Spleen (tissue), 11 donors: Measurements from ENCODE around the gene DEAF1. TPM values are rescaled to one million over a fixed set of nuclear protein-coding genes. Genes with fewer than 3 reads are reported as not detected.

ENCODE experiments used
- DNase-seq: peaks from one replicate; pipeline ENCODE4 v3.0.0-alpha.2; 2020
- H3K27ac ChIP-seq, 8 donors: fragments of 200-600 bp; sonication (generic) in 7 of 8; 1 replicate in 4 of 8; 2 replicates in 4 of 8; pipeline versions ENCODE4 v1.5.0 to v1.8.0; 2016 to 2021; ENCODE audit warnings: inconsistent platforms in 4 of 8, mild to moderate bottlenecking in 4 of 8, moderate library complexity in 1 of 8
- H3K27me3 ChIP-seq, 7 donors: fragments of 200-600 bp; sonication (generic) in 6 of 7; replicated peaks in 1 of 7; 1 replicate in 4 of 7; 2 replicates in 3 of 7; pipeline versions ENCODE4 v1.5.0 to v1.8.0; 2016 to 2021; ENCODE audit warnings: inconsistent platforms in 3 of 7, mild to moderate bottlenecking in 1 of 7
- H3K36me3 ChIP-seq, 6 donors: fragments of 200-600 bp; sonication (generic) in 5 of 6; 1 replicate in 4 of 6; 2 replicates in 2 of 6; pipeline versions ENCODE4 v1.5.0 to v1.8.0; 2016 to 2021; ENCODE audit warnings: inconsistent platforms in 2 of 6
- H3K4me1 ChIP-seq, 6 donors: fragments of 200-600 bp; sonication (generic) in 5 of 6; 1 replicate in 3 of 6; 2 replicates in 3 of 6; pipeline versions ENCODE4 v1.5.0 to v1.8.0; 2016 to 2021; ENCODE audit warnings: inconsistent platforms in 3 of 6
- H3K4me3 ChIP-seq, 8 donors: fragments of 200-600 bp; sonication (generic) in 7 of 8; 1 replicate in 4 of 8; 2 replicates in 4 of 8; pipeline versions ENCODE4 v1.5.0 to v1.8.0; 2016 to 2021; ENCODE audit warnings: inconsistent platforms in 4 of 8, mild to moderate bottlenecking in 4 of 8, moderate library complexity in 2 of 8
- H3K9me3 ChIP-seq, 8 donors: fragments of 200-600 bp; sonication (generic) in 7 of 8; 1 replicate in 4 of 8; 2 replicates in 4 of 8; pipeline versions ENCODE4 v1.5.0 to v1.8.0; 2016 to 2021; ENCODE audit warnings: inconsistent platforms in 4 of 8
- CTCF ChIP-seq, 11 experiments: fragments of 200-600 bp in 7 of 11; fragments of 450-650 bp in 4 of 11; sonication (generic) in 4 of 11; IDR thresholded peaks in 8 of 11; conservative IDR thresholded peaks in 3 of 11; 1 replicate in 7 of 11; 2 replicates in 4 of 11; pipeline versions ENCODE4 v1.4.0 to v1.8.0; 2016 to 2021; ENCODE audit warnings: antibody characterized with exemption in 11 of 11, inconsistent platforms in 4 of 11, mild to moderate bottlenecking in 1 of 11
- POLR2A ChIP-seq, 3 donors: fragments of 450-650 bp; IDR thresholded peaks; one replicate each; pipeline ENCODE4 v1.5.1; 2017; ENCODE audit warnings: antibody characterized with exemption in 3 of 3, mild to moderate bottlenecking in 1 of 3
- POLR2AphosphoS5 ChIP-seq, 3 donors: sonication (generic); formaldehyde crosslinking; IDR thresholded peaks; one replicate each; pipeline ENCODE4 v1.5.1; 2017; ENCODE audit warnings: antibody characterized with exemption in 3 of 3
- WGBS, 5 donors: extraction: QIAGEN DNeasy Blood & Tissue Kit in 3 of 5; methylation state at CpG; one replicate each; pipeline versions ENCODE4 v1.1.5 to v1.1.7; 2013 to 2018; 5-methylcytosine and 5-hydroxymethylcytosine counted together
- intact Hi-C: fragments of 100-400 bp; cut with DNase I; formaldehyde crosslinking; loops from one replicate; pipeline ENCODE4 v1.15.0; 2023; ENCODE audit warnings: low total_unique reads
- polyA plus RNA-seq, 3 donors: library from polyadenylated mRNA; stranded (reverse); fragments of 200-250 nt; gene quantifications; one replicate each; pipeline ENCODE4 v1.2.1, GENCODE V29; 2013
- total RNA-seq, 7 donors: library from RNA; depleted of rRNA in 3 of 7; stranded (reverse); fragments of >200 nt in 3 of 7; fragmentation: NEBNext Ultra II Directional in 4 of 7; extraction: Animal tissue kit (Norgen Biotek cat#: 25700) in 4 of 7; gene quantifications; one replicate each; pipeline versions ENCODE4 v1.1.0 to v1.2.1, GENCODE V29; 2016 to 2021
- donor health status: healthy with polysubstance abuse.
- donor health status: DM: no; HTN: no; CAD: no; lungs with moderate emphysema.
- donor health status: DM: no; HTN: no; CAD: no.
- donor health status: Bipolar disorder and iron deficiency.
- donor health status: healthy.
- donor health status: DM: no; HTN: no; CAD: no.
- donor health status: DM: yes; HTN: yes; CAD: no.

DEAF1 gene
- total and polyA plus RNA-seq, 10 donors = 21.8 to 44.9 (median 30.1) TPM

GRCh38 chr11:725624-726202, 30.7 kb upstream of the DEAF1 start:
- Histone ChIP-seq H3K4me3 (peak overlapping the region; percentile 21 to 69 (median 37)), H3K9me3 (no peaks in the 10 kb centered on the region), H3K36me3 (no peaks in the 10 kb centered on the region), H3K27me3 (peaks cover 0 to 79% (median 30%) of the 10 kb centered on the region in 7 donors), H3K4me1 (peaks cover 38 to 85% (median 57%) of the 10 kb centered on the region in 6 donors), H3K27ac (peak overlapping the region in 6 of 8 donors; percentile 20 to 73 (median 54))
- DNase-seq = peak; percentile 81
- intact Hi-C loops = loop anchor here (10.0 kb wide), 1 partner anchor 171 kb away; no protein-coding TSS in a partner anchor
- TF ChIP-seq POLR2AphosphoS5 (IDR thresholded peaks at IDR 0.05) (peak in 1 of 3 donors; percentile 2), CTCF (IDR thresholded peaks at IDR 0.05 in 8 of 11, conservative IDR thresholded peaks at IDR 0.05 in 3 of 11) (no peak), POLR2A (IDR thresholded peaks at IDR 0.05) (no peak)
- WGBS, 5 donors = 2 to 7% (median 2%) methylated on average over 28 to 53 of the region's 53 CpGs

- Histone ChIP-seq H3K4me1 (peaks cover 38 to 88% (median 63%) of the 10 kb centered on the region in 6 donors), H3K27me3 (peaks cover 0 to 87% (median 37%) of the 10 kb centered on the region in 7 donors), H3K9me3 (no peaks in the 10 kb centered on the region), H3K27ac (no peak overlapping the region), H3K4me3 (peak overlapping the region in 1 of 8 donors; percentile 69), H3K36me3 (no peaks in the 10 kb centered on the region)
- intact Hi-C loops = loop anchor here (5.0 to 10.0 kb wide), 2 partner anchors 63 to 170 kb away; no protein-coding TSS in a partner anchor
- DNase-seq = no peak
- TF ChIP-seq POLR2A (IDR thresholded peaks at IDR 0.05) = no peak
- TF ChIP-seq CTCF (IDR thresholded peaks at IDR 0.05 in 8 of 11, conservative IDR thresholded peaks at IDR 0.05 in 3 of 11) = no peak
- no peak for TF ChIP-seq POLR2AphosphoS5 (IDR thresholded peaks at IDR 0.05)
- WGBS, 5 donors = 73 to 92% (median 83%) methylated on average over 12 to 18 of the region's 18 CpGs
Measured at GRCh38 chr11:724778-725386, 29.9 kb upstream of the DEAF1 start.

GRCh38 chr11:724049-724777, 29.2 kb upstream of the DEAF1 start:
- peaks cover 0 to 88% (median 41%) of the 10 kb centered on the region in 7 donors for H3K27me3 ChIP-seq
- H3K27ac ChIP-seq = no peak overlapping the region
- no peak for TF ChIP-seq POLR2A (IDR thresholded peaks at IDR 0.05)
- TF ChIP-seq CTCF (IDR thresholded peaks at IDR 0.05 in 8 of 11, conservative IDR thresholded peaks at IDR 0.05 in 3 of 11) = no peak
- no peak for TF ChIP-seq POLR2AphosphoS5 (IDR thresholded peaks at IDR 0.05)
- DNase-seq = peak; percentile 81
- H3K36me3 ChIP-seq = no peaks in the 10 kb centered on the region
- WGBS, 5 donors = 72 to 84% (median 75%) methylated on average over 15 to 19 of the region's 19 CpGs
- no peak overlapping the region for H3K4me3 ChIP-seq
- no peaks in the 10 kb centered on the region for H3K9me3 ChIP-seq
- peaks cover 38 to 81% (median 63%) of the 10 kb centered on the region in 6 donors for H3K4me1 ChIP-seq
- intact Hi-C loops = loop anchor here (5.0 to 10.0 kb wide), 2 partner anchors 62 to 169 kb away; no protein-coding TSS in a partner anchor
